HG03439 (cell line): ENCODE measurements around the gene HOXA5.

ENCODE experiments used
- ATAC-seq: cut with Tn5 transposase; IDR thresholded peaks from one replicate; pipeline ENCODE4 v1.9.1; 2021; ENCODE audit warnings: mild to moderate bottlenecking, moderate library complexity; ENCODE audit not compliant: unreplicated experiment

HOXA5 gene

DNA sequence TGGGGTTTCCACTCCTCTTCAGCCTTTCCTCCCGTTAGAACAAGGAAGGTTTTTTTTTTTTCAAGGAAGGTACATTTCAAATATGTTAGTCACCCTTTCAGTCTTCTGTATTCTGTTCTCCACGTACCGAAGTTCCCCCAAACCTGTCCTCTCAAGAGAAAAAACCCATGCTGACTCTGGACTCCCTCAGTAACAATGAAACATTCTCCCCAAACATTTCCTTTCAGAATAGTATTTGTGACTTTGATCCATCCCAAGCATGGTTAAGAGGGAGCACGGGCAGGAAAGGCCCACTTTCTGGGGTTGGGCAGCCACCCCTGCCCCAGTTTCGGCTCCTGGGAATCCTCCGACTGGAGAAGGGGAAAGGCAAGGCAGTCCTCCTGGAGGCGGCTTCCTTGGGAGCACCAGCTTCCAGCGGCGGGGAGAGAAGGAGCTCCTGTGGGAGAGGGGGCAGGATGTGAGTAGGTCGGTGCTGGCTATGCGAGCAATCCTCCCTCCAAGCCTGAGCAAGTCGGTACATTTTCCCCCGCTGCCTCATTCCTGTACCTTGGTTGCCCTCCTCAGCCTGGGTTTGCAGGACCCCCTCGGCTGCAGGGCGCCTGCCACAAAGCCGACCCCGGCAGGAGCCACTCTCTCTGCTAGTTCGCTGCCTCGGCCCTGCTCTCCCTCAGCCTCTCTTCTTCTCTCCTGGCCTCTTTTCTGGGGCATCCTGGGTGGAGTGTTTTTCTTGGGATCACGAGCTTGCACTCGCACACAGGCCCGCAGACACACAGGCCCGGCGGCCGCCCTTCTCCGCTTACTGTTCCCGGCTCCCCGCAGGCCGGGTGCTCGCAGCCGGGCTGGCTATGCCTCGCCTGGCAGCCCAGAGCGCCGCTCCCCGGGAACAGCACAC, 45.5 kb downstream of the HOXA5 start:
- ATAC-seq: no peak

DNA sequence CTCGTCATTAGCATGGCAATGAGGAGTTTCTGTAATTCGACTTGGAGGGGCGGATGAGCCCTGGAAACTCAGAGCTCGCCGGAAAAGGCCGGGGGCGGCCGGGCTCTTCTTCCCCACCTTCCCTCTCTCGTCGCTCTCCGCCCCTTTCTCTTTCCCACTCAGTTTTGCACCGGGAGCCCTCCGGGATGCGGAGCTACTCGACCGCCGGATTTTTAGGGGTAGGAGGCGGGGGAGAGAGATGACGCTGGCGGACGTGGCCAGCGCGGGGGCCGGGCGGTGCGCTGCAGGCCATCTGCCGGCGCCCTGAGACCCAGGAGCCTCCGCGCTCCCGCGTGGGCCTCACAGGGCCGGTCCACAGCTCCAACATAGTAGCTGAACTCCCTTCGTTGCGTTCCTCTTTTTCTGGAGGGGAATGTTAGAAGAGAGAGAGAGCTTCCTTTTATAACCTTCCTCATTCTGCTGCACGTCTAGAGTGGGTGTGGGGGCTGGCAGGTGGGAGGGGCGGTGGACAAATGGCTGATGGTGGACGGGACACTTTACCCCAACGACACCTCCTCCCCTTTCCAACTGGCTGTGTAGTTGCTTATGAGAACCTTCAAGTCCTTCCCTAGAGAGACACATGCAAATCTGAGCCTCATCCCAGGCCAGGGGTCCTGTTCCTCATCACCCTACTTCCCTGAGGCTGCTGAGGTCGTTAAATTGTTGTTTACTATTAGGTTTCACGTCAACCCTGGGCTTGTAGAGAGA, 46.5 kb downstream of the HOXA5 start:
- no peak for ATAC-seq

DNA sequence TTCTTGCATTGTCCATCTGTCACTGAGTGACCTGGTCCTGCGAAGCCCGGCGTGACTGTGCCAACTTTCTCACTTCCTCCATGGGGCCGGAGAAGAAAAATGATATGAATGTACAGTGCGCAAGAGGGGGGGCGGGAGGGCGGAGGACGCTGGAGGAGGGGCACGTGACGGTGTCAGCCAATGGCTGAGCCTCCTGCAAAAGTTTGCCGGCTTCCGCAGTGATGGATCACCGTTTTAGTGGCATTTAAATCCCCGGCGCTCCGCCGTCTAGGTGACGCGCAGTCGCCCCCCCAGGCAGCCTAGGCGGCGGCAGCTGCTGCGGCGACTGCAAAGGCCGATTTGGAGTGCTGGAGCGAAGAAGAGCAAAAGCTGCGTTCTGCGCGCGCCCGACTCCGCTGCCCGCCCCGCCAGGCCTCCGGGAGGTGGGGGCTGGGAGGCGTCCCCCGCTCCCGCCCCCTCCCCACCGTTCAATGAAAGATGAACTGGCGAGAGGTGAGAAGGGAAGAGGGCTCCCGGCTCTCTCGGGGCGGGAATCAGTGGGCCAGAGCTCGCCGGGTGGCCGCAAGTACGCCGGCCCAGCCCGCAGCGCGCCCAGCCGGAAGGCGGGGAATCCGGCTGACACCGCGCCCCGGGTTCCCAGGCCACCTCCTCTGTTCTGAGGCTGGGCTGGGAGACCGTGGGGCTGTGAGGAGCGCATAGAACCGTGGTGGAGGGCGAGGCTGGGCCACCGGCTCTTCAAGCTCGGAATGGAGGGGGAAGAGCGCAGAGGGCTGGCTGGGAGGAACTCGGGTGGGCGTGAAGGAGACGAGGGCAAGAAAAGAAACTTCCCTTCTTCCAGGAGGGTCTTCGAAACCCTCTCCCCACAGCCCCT, 47.3 kb downstream of the HOXA5 start, which contains the start of gene HOXA1:
TSS of gene HOXA1 (minus strand) at position 104 of the 871 bp plus-strand sequence. CDS start at position 16, 88 bp downstream.
- ATAC-seq: peak; percentile 85

DNA sequence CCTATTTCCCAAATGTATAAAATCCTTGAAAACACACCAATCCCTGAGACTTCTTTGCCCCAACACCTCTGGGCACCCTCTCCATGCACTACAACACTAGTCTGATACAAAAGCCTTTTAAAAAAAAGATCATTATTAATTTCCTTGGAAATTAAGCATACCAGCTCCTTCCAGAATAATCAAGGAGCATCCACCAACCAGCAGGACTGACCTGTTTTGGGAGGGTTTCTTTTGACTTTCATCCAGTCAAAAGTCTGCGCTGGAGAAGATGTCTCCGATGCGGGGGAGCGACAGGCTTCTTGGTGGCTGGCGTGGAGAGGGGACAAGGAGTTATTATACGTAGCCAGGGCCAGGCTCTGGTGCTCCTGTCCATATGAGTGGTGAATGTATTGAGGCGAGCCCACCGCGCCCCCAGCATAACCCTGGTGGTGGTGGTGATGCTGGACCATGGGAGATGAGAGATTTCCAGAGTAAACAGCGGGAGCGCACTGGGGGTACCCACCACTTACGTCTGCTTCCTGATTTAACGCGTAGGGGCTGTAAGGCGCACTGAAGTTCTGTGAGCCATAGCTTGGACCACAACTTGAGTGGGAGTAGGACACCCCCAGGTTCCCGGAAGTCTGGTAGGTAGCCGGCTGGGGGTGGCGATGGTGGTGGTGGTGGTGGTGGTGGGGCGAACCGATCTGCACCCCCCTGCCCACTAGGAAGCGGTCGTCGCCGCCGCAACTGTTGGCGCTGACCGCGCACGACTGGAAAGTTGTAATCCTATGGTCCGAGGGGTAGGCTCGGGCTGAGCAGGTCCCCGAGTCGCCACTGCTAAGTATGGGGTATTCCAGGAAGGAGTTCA, 48.2 kb downstream of the HOXA5 start:
- no peak for ATAC-seq

DNA sequence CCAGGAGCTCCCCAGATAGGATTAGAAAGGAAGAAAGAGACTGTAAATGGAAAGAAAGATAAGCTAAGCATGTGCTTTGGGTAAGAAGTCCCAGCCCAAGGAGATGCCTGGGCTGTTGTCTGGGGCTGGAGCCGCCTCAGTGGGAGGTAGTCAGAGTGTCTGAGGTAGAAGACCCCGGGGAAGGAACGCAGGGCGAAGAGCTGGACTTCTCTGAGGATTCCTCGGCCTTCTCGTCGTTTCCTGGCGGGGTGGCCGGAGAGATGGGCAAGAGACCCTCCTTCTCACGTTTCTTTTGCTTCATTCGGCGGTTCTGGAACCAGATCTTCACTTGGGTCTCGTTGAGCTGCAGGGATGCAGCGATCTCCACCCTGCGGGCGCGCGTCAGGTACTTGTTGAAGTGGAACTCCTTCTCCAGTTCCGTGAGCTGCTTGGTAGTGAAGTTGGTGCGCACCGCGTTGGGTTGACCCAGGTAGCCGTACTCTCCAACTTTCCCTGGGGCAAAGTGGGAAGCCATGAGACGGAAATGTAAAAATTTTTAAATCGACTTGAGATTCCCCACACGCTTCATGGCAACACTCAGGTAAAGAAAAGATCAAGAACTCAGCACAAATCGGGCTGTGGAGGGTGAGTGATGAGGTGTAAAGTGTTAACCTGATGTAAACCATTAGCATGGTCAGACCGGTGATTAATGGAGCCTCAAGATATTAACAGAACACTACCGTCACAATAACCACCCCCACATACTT, 49.0 kb downstream of the HOXA5 start:
- ATAC-seq: no peak

DNA sequence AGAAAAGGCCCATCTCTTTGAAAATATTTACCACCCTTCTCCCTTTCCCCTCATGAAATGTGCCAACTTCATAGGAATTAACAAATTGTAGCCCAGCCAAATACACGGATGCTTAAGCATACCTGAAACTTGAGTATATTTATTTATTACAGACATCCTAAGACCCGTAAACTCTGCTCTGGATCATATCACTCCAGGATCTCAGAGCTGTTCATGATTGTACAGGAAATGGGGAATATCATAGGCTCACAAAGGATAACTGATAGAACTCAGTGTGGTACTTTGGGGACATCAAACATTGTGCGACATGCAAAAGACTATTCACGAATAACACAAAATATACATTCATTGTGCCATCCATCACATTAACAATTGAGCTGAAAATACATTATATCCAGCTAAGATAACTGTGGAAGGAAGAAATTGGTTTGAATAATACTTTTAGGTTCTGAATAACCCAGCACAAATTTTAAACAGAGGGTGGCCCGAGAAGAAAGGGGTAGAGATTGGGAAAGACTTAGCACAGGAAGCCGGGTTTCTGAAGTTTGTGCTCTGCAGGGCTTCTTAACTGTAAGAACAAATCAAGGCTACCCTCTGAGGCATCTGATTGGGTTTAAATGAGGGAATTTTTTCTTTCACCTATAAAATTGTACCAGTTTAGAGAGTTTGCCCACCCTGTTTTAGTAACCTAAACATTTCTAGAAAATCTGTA, 50.1 kb downstream of the HOXA5 start:
- no peak for ATAC-seq

DNA sequence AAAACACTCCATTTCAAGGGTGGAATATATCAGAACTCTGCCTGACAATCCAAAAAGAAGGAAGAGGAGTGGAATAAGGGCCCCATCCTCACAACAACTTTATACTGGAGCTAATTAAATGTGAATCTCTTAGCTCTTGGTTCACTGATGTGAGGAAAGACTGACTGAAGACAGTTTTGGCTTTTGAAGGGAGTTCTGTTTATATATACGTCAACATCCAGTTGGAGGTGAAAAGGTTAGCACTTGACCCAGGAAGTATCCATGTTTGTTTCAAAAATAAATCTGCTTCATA, 50.7 kb downstream of the HOXA5 start:
- no peak for ATAC-seq

DNA sequence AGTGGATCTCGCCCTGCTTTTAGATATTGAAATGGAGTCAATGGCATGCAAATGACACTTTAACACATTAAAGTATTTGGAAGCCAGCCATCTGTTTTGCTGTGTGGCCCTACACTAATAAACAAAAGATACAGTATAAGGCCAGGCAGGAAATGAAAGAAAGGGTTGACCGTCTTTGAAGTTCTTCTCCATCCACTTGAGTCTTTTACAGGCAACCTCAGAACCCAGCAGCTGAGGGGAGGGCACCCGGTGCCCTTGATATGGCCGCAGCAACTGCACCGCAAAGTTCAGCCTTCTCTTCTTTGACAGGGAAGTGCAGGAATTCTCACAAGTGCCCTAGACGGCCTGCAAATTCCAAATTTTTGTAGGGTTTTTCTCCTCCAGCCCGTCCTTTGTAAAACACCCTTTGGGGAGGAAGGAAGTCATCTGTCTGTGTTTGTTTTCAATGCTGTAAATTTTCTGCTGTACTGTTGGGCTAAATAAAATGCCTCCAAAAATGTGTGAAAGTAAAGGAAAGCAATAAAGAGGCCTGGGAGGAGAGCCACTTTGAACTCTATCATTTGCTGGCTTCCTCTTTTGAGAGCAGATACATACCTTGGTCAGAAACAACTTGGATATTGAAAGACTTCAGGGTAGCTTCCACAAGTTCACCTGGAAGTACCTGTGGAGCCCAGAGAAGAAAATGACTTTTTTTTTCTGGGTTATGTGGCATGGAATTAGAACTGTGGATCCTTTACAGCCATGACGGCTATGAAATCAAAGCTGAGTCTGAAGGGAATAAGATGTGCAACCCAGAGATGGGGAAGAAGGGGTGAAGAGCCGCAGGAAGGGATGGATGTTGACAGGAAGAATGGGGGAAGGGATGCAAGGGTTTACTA, 51.3 kb downstream of the HOXA5 start:
- ATAC-seq: no peak

DNA sequence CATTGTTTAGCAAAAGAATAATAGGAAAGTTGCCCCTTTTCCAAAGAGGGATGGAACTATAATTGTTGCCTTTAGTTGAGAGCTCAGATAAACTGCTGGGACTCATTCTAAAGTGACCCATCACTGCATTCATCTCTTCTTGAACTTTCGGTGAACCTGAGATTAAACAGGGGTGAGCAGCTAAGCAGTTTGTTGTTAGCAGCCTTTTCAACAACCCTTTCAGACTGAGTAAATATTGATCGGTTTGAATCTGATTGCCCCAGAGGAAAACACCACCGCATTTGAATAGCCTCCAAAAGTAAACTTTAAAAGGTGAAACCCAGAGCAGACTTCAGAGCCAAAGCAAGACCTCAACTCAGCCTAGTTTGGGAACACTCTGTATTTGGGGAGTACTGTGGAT, 52.4 kb downstream of the HOXA5 start:
- no peak for ATAC-seq
